ENCODE data around the gene PRR29.

- no peak for TF ChIP-seq POLR2A (IDR thresholded peaks at IDR 0.05; ENCODE audit: low read depth, low read length)
- no peak for TF ChIP-seq POLR2AphosphoS5 (IDR thresholded peaks at IDR 0.05; ENCODE audit: low read depth, low read length)
- no peak for TF ChIP-seq TAF1 (IDR thresholded peaks at IDR 0.05; ENCODE audit: low read depth, low read length)
- no peak for TF ChIP-seq PAX5 (IDR thresholded peaks at IDR 0.05; ENCODE audit: insufficient read depth, low read length, severe bottlenecking)
- no peak for TF ChIP-seq POU2F2 (IDR thresholded peaks at IDR 0.05; ENCODE audit: low read depth, low read length)
- TF ChIP-seq SPI1 (IDR thresholded peaks at IDR 0.05; ENCODE audit: low read depth, low read length), result no peak
Measured at GRCh38 chr17:64001091-64001579, 3.0 kb downstream of the PRR29 start.
